Epidermal melanocyte (primary cell): Measurements from ENCODE around the gene BBIP1.
"Not testable (repeated sequence)": the region's sequence is repeated elsewhere in the genome, so short reads cannot be mapped to it uniquely, and the experiment has no call there.

Experiments used
- DNase-seq: peaks from one replicate; pipeline ENCODE4 v3.0.0; 2011; ENCODE audit warnings: low spot score; ENCODE audit not compliant: insufficient read length

Gene BBIP1

GRCh38 chr10:110923856-110924493 is 5.0 kb upstream of the BBIP1 start:
- no peak for DNase-seq

GRCh38 chr10:110919971-110920881 is 1.2 kb upstream of the BBIP1 start:
- DNase-seq, result no peak

GRCh38 chr10:110919349-110919931 is 460 bp upstream of the BBIP1 start, which contains the start of gene SHOC2:
TSS of gene SHOC2 (plus strand) at chr10:110919604. CDS start at chr10:110964359, 44,755 bp downstream.
- no peak for DNase-seq

- peak; percentile 83 for DNase-seq
These were observed 724 bp downstream of the BBIP1 start for GRCh38 chr10:110918269-110918642.

GRCh38 chr10:110916554-110917346 is 2.2 kb downstream of the BBIP1 start:
- DNase-seq, result no peak

DNA sequence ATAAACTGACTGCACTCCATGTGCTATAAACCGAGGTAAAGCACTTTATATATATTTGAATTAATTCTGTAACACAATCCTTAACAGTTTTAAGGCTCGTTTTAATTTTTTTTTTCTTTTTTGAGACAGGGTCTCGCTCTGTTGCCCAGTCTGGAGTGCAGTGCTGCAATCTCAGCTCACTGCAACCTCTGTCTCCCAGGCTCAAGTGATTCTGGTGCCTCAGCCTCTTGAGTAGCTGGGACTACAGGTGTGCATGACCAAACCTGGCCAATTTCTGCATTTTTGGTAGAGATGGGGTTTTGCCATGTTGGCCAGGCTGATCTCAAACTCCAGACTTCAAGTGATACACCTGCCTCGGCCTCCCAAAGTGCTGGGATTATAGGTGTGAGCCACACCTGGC is 3.4 kb downstream of the BBIP1 start:
- DNase-seq, result not testable (repeated sequence)

- no peak for DNase-seq
These were observed 3.9 kb downstream of the BBIP1 start for GRCh38 chr10:110915035-110915434.

DNA sequence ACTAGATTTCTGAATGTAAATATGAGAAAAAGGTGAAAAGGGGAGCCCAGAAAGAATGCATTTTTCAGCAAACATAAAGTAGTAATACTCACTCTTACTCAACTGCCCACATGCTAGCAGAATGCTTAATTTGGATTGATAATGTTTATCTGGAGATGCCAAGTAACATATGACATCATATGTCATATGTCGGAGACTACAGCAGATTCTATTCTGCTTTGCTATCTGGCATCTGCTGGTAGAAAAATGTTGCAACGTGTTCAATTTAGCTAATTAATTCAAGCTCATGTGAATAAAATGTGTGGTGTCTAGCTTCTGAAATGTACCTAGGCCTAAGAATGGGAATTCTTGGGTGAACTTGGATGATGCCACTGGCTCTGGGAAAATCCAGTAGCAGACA is 4.5 kb downstream of the BBIP1 start:
- DNase-seq, result no peak

DNA sequence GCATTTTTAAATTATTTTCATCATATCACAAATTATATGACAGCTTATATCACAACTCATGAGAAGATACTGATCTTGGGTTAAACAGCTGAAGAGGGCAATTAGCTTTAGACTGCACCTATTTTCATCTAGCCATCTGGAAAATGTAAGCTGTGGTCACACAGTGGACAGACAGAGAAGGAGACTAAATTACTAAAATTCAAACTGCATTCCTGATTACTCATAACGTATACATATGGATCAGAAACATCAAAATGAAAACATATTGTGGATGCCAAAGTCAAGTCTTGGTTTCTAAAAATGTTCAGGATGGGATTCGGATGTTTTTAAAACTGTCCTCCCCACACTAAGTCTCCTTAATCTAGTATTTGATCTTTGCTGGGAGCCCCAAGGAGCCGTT is 6.6 kb downstream of the BBIP1 start:
- no peak for DNase-seq

DNA sequence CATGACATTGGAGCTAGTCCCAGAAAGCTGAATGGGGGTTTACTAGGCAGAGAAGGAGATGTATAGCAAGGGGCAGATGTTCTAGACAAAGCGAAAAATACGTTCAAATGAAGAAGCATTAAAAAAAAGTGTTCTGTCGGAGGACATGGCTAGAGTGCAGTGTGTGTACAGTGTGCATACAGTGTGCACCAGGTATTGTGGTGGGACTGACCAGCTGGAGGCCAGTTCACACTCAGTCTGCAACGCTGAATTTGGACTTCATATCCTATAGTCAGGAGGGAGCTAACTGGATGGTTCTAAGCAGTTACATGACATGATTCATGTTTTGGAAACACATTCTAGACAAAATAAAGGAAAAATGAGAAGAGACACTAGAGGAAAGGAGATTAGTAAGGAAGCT is 8.8 kb downstream of the BBIP1 start:
- DNase-seq, result no peak

DNA sequence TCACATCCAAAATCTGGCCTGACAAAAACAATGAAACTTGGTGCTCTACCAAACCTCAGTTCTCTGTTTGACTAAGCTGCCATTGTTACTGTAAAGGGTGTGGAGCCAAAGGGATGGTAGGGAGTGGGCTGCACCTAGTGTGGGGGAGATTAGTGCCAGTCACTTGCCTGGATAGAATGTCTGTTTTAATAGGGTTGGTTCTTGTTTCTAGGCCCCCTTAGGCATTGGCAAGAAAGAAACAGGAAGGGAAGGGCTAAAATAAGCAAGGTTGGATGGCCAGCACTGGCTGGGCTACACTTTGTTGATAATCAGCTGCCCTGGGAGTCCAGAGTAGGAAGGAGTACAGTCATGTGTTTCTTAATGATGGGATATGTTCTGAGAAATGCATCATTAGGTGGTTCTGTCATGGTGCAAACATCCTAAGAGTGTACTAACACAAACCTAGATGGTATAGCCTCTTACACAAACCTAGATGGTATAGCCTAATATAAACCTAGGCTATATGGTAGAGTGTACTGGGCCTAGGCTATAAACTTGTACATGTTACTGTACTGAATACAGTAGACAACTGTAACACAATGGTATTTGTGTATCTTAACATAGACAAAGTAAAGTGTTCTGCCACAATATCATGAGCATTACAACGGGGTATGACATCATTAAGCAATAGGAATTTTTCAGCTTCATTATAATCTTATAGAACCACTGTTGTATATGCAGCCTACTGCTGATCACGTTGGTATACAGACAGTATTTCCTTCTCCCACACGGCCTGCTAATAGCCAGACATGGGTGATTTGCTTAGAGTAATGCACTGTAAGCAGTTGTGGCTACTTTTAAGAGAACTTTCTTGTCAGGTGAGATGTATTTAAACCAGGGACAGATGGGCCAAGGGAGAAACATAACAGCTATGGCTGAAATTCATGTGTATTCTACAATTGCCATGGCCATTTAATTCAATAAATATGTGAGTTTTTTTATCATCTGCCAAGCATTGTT is 15.4 kb downstream of the BBIP1 start:
- DNase-seq, result no peak

DNA sequence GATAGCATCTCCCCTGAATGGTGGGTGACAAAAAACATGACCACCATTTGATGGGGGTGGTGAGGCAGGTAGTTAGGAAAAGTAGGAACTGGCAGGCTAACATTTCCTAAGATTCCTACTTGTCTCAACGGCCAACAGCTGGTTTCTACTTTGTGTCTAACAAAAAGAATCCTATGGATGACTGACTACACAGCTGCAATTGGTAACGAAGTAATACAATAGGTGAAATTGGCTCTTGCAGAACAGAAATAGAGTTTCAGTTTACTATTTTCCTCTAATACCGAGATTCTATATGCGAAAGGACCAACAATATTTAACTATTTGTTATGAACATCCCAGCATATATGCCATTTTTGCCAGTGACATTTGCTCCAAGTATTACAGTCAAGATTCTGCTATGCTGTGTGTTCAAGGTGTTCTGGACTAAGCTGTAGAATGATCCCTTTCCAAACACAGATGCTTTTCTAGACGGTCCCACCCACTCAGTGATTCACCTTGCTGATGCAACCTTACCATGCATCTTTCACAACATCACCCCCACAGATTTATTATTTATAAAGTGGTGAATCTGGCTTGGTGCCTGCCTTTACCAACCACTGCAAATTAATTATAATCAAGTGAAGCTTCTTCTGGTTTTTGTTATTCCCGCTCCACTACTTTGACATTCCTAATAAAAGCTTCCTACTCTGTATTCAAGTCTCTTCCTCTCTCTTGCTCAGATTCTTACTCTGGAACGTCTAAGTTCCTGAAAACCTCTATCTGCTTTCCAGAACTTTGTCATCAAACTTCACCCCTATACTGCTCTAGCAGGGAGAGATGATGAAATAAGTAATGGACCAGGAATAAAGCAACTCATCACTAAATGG is 16.8 kb downstream of the BBIP1 start:
- DNase-seq, result no peak

DNA sequence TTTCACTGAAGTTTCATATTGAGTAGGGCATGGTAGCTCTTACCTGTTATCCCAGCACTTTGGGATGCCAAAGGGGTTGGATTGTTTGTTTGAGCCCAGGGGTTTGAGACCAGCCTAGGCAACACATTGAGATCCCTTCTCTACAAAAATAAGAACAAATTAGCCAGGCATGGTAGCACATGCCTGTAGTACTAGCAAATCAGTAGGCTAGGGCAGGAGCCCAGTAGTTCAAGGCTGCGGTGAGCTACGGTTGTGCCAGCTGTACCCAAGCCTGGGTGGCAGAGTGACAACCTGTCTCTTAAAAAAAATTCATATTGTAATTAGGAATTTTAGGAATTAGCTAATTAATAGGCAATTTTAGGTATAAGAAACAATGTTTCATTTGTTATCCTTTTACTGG is 18.0 kb downstream of the BBIP1 start:
- no peak for DNase-seq

DNA sequence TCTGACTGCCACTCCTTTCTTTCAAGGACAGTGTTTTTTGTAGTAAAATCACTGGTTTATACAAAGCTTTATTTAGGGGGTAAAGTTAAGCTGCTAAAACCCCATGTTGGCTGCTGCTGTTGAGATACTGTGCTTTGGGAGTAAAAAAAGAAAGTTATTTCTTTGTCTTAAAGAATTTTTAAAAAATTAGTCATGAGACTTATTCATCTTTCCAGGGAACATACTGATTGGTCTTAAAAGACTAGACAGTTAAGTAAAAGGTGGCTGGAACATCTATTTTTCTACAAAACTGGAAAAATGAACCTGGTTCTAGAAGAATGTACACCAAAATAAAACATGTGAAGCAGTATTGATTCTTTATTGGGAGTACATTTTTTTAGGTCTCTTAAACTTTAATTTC is 20.6 kb downstream of the BBIP1 start:
- DNase-seq, result no peak

DNA sequence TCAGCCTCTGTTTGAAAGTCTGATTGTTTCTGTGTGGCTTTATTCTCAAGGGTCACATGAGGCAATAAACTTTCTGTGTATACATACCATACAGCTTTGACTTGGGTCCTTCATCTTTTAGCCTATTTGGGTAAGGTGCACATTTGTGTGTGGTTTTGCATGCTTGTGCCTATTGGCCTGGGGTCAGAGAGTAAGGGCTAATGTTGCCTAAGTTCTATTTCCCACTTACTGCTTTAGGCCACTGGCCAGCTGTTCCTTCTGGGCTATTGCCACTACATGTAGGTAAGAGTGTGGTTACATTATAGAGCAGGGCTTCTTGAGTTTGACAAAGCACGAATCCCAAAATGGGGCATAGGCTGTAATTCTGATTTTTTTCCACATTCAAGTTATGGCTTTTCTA is 21.8 kb downstream of the BBIP1 start:
- DNase-seq, result no peak

GRCh38 chr10:110893559-110894179 is 25.3 kb downstream of the BBIP1 start:
- no peak for DNase-seq

- DNase-seq, result no peak
These were observed 26.2 kb downstream of the BBIP1 start for GRCh38 chr10:110892602-110893288.

GRCh38 chr10:110887560-110887959 is 31.4 kb downstream of the BBIP1 start:
- DNase-seq, result no peak
